Measurements from ENCODE around the gene RINT1. TPM values are rescaled to one million over a fixed set of nuclear protein-coding genes. Genes with fewer than 3 reads are reported as not detected.

The RINT1 gene
- total RNA-seq, 4 donors from 2014 or later = 17.3 to 30.5 (median 20.3) TPM

GRCh38 chr7:105580022-105580740 lies 48.2 kb downstream of the RINT1 start:
- Histone ChIP-seq H3K27ac (no peak overlapping the region), H3K27me3 (no peaks in the 10 kb centered on the region), H3K36me3 (no peaks in the 10 kb centered on the region), H3K9me3 (no peaks in the 10 kb centered on the region), H3K4me3 (no peak overlapping the region), H3K4me1 (peaks cover 0 to 6% (median 0%) of the 10 kb centered on the region in 4 donors)
- no peak for TF ChIP-seq CTCF (IDR thresholded peaks at IDR 0.05)
- no peak for TF ChIP-seq POLR2A (IDR thresholded peaks at IDR 0.05)
- DNase-seq = no peak

- Histone ChIP-seq H3K4me3 (peak within 1 kb of the TSS in 3 of 4 donors; percentile 11 to 38 (median 26)), H3K36me3 (no peaks in the 10 kb centered on the region), H3K4me1 (peaks cover 0 to 6% (median 0%) of the 10 kb centered on the region in 4 donors), H3K27me3 (no peaks in the 10 kb centered on the region), H3K27ac (no peak within 1 kb of the TSS), H3K9me3 (no peaks in the 10 kb centered on the region)
- peak; percentile 40 to 76 (median 71) for DNase-seq
- no peak for TF ChIP-seq POLR2A (IDR thresholded peaks at IDR 0.05)
- TF ChIP-seq CTCF (IDR thresholded peaks at IDR 0.05) = peak in 1 of 6 experiments; percentile 12
These were observed 49.2 kb downstream of the RINT1 start, which contains the start of gene EFCAB10 for GRCh38 chr7:105581066-105581811. Gene EFCAB10, minus strand, starts transcription at chr7:105581493. Its CDS starts 30 bp downstream, at chr7:105581463.

DNA sequence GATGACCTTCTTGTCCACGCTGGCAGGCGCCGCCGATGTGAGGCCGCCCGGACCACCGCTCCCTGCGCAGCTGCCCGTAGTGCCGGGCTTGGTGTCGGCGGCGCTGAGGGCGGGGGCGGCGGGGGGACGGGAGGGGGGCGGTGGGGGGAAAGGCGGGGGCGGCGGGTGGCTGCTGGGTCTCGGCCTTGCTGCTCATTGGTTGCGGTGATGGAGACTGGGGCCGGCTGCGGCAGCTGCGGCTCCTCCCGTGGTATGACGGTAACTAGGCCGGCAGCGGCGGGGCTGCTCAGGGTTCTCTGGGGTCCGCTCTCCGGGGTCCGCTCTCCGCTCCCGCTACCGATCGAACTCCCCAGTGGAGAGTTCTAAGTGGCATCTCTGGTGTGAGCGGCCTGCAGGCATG lies 51.1 kb downstream of the RINT1 start:
- no peak for TF ChIP-seq POLR2A (IDR thresholded peaks at IDR 0.05)
- TF ChIP-seq CTCF (IDR thresholded peaks at IDR 0.05) = no peak
- no peaks in the 10 kb centered on the region for H3K36me3 ChIP-seq
- H3K9me3 ChIP-seq = no peaks in the 10 kb centered on the region

DNA sequence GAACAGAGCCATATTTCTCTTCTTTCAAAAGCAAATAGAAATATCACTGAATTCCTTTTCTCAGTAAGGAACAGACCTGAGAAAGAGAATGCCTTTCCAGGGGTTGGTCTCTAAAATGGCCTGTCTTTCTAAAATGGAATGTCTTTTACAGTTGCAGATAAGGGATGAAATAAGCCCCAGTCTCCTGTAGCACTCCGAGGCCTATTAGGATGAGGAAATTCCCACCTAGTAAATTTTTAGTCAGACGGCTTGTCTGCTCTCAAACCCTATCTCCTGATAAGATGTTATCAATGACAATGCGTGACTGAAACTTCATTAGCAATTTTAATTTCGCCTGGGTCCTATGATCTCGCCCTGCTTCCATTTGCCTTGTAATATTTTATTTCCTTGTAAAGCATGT lies 52.2 kb downstream of the RINT1 start:
- H3K4me3 ChIP-seq = no peak overlapping the region
- no peak for DNase-seq
- no peaks in the 10 kb centered on the region for H3K9me3 ChIP-seq
- H3K27me3 ChIP-seq = no peaks in the 10 kb centered on the region
- no peak overlapping the region for H3K27ac ChIP-seq
- TF ChIP-seq CTCF (IDR thresholded peaks at IDR 0.05) (no peak), POLR2A (IDR thresholded peaks at IDR 0.05) (no peak)
- no peaks in the 10 kb centered on the region for H3K36me3 ChIP-seq
- H3K4me1 ChIP-seq = peaks cover 0 to 11% (median 0%) of the 10 kb centered on the region in 4 donors

More for the DNA sequence above, 51.1 kb downstream of the RINT1 start:
- peaks cover 0 to 6% (median 0%) of the 10 kb centered on the region in 4 donors for H3K4me1 ChIP-seq
- DNase-seq = no peak
- H3K27ac ChIP-seq = no peak overlapping the region
- no peaks in the 10 kb centered on the region for H3K27me3 ChIP-seq
- H3K4me3 ChIP-seq = no peak overlapping the region

- no peaks in the 10 kb centered on the region for H3K27me3 ChIP-seq
- no peak overlapping the region for H3K4me3 ChIP-seq
- peaks cover 0 to 15% (median 0%) of the 10 kb centered on the region in 4 donors for H3K4me1 ChIP-seq
- H3K27ac ChIP-seq = no peak overlapping the region
- no peaks in the 10 kb centered on the region for H3K36me3 ChIP-seq
- no peak for TF ChIP-seq CTCF (IDR thresholded peaks at IDR 0.05)
- TF ChIP-seq POLR2A (IDR thresholded peaks at IDR 0.05) = no peak
- no peak for DNase-seq
- H3K9me3 ChIP-seq = no peaks in the 10 kb centered on the region
These were observed 54.0 kb downstream of the RINT1 start for GRCh38 chr7:105585850-105586500.
